Panc1 (cell line): ENCODE measurements around the gene TBC1D17. TPM values are rescaled to one million over a fixed set of nuclear protein-coding genes. Genes with fewer than 3 reads are reported as not detected.

ENCODE experiments used
- ATAC-seq: fragments of 200-7000 bp; cut with Tn5 transposase; 2 replicates; pipeline ENCODE4 v1.9.1; 2020; ENCODE audit warnings: mild to moderate bottlenecking, moderate library complexity
- BruUV-seq: library from RNA; stranded (reverse); fragments of 400-500 nt; replicated peaks from 2 replicates; lab custom pipeline; 2021; lab: Mats Ljungman, UMichigan
- CTCF ChIA-PET: fragments of 300-600 bp; sonication (Branson Sonifier 250); formaldehyde crosslinking; loops from one replicate; lab custom pipeline; 2022; ENCODE audit warnings: antibody characterized with exemption; lab: Charles Lee
- POLR2A ChIA-PET: fragments of 300-600 bp; sonication (Branson Sonifier 250); formaldehyde crosslinking; loops from one replicate; lab custom pipeline; 2022; ENCODE audit warnings: antibody characterized with exemption; lab: Charles Lee
- DNase-seq: peaks from one replicate; pipeline ENCODE4 v3.0.0-alpha.2; 2010; ENCODE audit warnings: low read depth, low spot score
- H3K27ac ChIP-seq: 2 replicates; pipeline ENCODE4 v1.5.1; 2011; ENCODE audit warnings: mild to moderate bottlenecking, low read length, inconsistent platforms
- H3K27me3 ChIP-seq: fragments of 200-500 bp; sonication (Bioruptor generic); 2 replicates; pipeline ENCODE4 v1.6.0; 2014; ENCODE audit warnings: low read length, inconsistent platforms; ENCODE audit not compliant: control insufficient read depth, insufficient read depth
- H3K36me3 ChIP-seq: fragments of 200-500 bp; sonication (Bioruptor generic); 2 replicates; pipeline ENCODE4 v1.5.1; 2014; ENCODE audit warnings: inconsistent platforms, mild to moderate bottlenecking, low read length, moderate library complexity; ENCODE audit not compliant: control insufficient read depth, insufficient read depth
- H3K4me1 ChIP-seq: 2 replicates; pipeline ENCODE4 v1.5.1; 2011; ENCODE audit warnings: inconsistent platforms, mild to moderate bottlenecking, low read length, moderate library complexity; ENCODE audit not compliant: control insufficient read depth, insufficient read depth
- H3K4me3 ChIP-seq, 2 experiments: 2 replicates each; pipeline ENCODE4 v1.5.1; 2011 to 2012; ENCODE audit warnings: low read depth in 2 of 2, low read length in 2 of 2, mild to moderate bottlenecking in 2 of 2, inconsistent platforms in 1 of 2, moderate library complexity in 1 of 2
- H3K9me3 ChIP-seq: fragments of 200-500 bp; sonication (Bioruptor generic); 2 replicates; pipeline ENCODE4 v1.5.1; 2014; ENCODE audit warnings: low read depth, mild to moderate bottlenecking, inconsistent platforms, low read length, moderate library complexity; ENCODE audit not compliant: control insufficient read depth, insufficient read depth
- CTCF ChIP-seq: fragments of 450-650 bp; IDR thresholded peaks from 2 replicates; pipeline ENCODE4 v1.5.1; 2017; ENCODE audit warnings: mild to moderate bottlenecking
- POLR2AphosphoS5 ChIP-seq: IDR thresholded peaks from 2 replicates; pipeline ENCODE4 v1.6.1; 2012; ENCODE audit warnings: mild to moderate bottlenecking, low read depth, low read length, moderate library complexity
- REST ChIP-seq, 2 experiments: IDR thresholded peaks; 2 replicates each; pipeline ENCODE4 v1.6.1; 2011 to 2012; ENCODE audit warnings: low read depth in 2 of 2, control low read depth in 1 of 2, low read length in 1 of 2, mild to moderate bottlenecking in 1 of 2, moderate library complexity in 1 of 2; ENCODE audit not compliant: insufficient read depth in 1 of 2
- SIN3A ChIP-seq: IDR thresholded peaks from 2 replicates; pipeline ENCODE4 v1.6.1; 2012; ENCODE audit warnings: low read depth, mild to moderate bottlenecking, low read length, moderate library complexity, borderline replicate concordance; ENCODE audit not compliant: insufficient read depth
- TCF7L2 ChIP-seq: IDR thresholded peaks from 2 replicates; pipeline ENCODE4 v1.6.1; 2011; ENCODE audit warnings: mild to moderate bottlenecking, low read depth, low read length, inconsistent platforms
- in situ Hi-C: cut with HindIII; loops from 2 replicates; pipeline ENCODE4 v1.10.0; 2016; ENCODE audit warnings: low sequenced_read_pairs, low pct_unique_long_range_greater_than_20kb
- intact Hi-C: fragments of 100-400 bp; cut with micrococcal nuclease; formaldehyde crosslinking; loops from one replicate; pipeline ENCODE4 v1.10.0; 2022; ENCODE audit not compliant: unreplicated experiment
- total RNA-seq: library from RNA; stranded (reverse); gene quantifications from one replicate; pipeline ENCODE4 v1.2.1, GENCODE V29; 2021; ENCODE audit not compliant: unreplicated experiment

The TBC1D17 gene
- total RNA-seq, 1 experiment from 2014 or later: 43.2 TPM

GRCh38 chr19:49910179-49910578, 32.7 kb downstream of the TBC1D17 start:
- intact Hi-C loops (no loop called here), in situ Hi-C loops (no loop called here)
- Histone ChIP-seq H3K27ac (no peak overlapping the region), H3K4me3 (no peak overlapping the region), H3K4me1 (no peaks in the 10 kb centered on the region), H3K36me3 (no peaks in the 10 kb centered on the region; the same call in 1 of the 2 replicates), H3K27me3 (no peaks in the 10 kb centered on the region), H3K9me3 (no peaks in the 10 kb centered on the region)
- TF ChIP-seq TCF7L2 (no peak), CTCF (no peak), POLR2AphosphoS5 (no peak), REST (IDR thresholded peaks at IDR 0.05; ENCODE audit: insufficient read depth in 1 of 2, low read depth in 2 of 2, low read length in 1 of 2) (no peak), SIN3A (no peak)
- BruUV-seq: no TSS peak
- POLR2A ChIA-PET: no interaction called here
- ATAC-seq (no peak), DNase-seq (no peak)
- CTCF ChIA-PET: interaction anchor here (0.5 kb wide), 1 partner anchor 95 kb away, joined by 3 read pairs; no protein-coding TSS in a partner anchor

- TF ChIP-seq POLR2AphosphoS5: no peak
- no peak for TF ChIP-seq REST (IDR thresholded peaks at IDR 0.05; ENCODE audit: insufficient read depth in 1 of 2, low read depth in 2 of 2, low read length in 1 of 2)
- no peak for TF ChIP-seq CTCF
- TF ChIP-seq TCF7L2: no peak
- no peak for TF ChIP-seq SIN3A
- in situ Hi-C loops (no loop called here), intact Hi-C loops (no loop called here)
- no peaks in the 10 kb centered on the region for H3K27me3 ChIP-seq
- H3K36me3 ChIP-seq: no peaks in the 10 kb centered on the region; the same call in 1 of the 2 replicates
- ChIA-PET CTCF (interaction anchor here (0.6 kb wide), 1 partner anchor 18 kb away, joined by 3 read pairs; no protein-coding TSS in a partner anchor), POLR2A (interaction anchor here (0.6 kb wide), 2 partner anchors 17 to 114 kb away, joined by 4 read pairs; no protein-coding TSS in a partner anchor)
- DNase-seq: no peak
- no peaks in the 10 kb centered on the region for H3K9me3 ChIP-seq
- H3K4me1 ChIP-seq: no peaks in the 10 kb centered on the region
- no peak overlapping the region for H3K4me3 ChIP-seq
- BruUV-seq: no TSS peak
- no peak overlapping the region for H3K27ac ChIP-seq
- ATAC-seq: no peak
Observed at GRCh38 chr19:49911381-49912145, 34.1 kb downstream of the TBC1D17 start.
